WTC11 (cell line): ENCODE data around the gene SHROOM1. TPM values are rescaled to one million over a fixed set of nuclear protein-coding genes. Genes with fewer than 3 reads are reported as not detected.

ENCODE experiments used
- ATAC-seq: fragments of 200-7000 bp; cut with Tn5 transposase; 2 replicates; pipeline ENCODE4 v1.10.0; 2021; ENCODE audit warnings: mild to moderate bottlenecking, moderate library complexity
- CTCF ChIA-PET: fragments of 300-600 bp; sonication (Branson Sonifier 250); formaldehyde crosslinking; loops from one replicate; lab custom pipeline; 2021; ENCODE audit warnings: antibody characterized with exemption; lab: Charles Lee
- POLR2A ChIA-PET: fragments of 350-600 bp; sonication (Branson Sonifier 250); formaldehyde crosslinking; loops from one replicate; lab custom pipeline; 2021; ENCODE audit warnings: antibody characterized with exemption; lab: Charles Lee
- DNase-seq: peaks from one replicate; pipeline ENCODE4 v3.0.0; 2021; ENCODE audit warnings: low spot score
- H3K27ac Mint-ChIP-seq: 2 replicates; pipeline ENCODE4 v1.8.0; 2021; ENCODE audit warnings: mixed read lengths
- H3K27me3 Mint-ChIP-seq: 2 replicates; pipeline ENCODE4 v1.8.0; 2021; ENCODE audit warnings: low read depth, mild to moderate bottlenecking, moderate library complexity, mixed read lengths
- H3K36me3 Mint-ChIP-seq: 2 replicates; pipeline ENCODE4 v1.8.0; 2021; ENCODE audit warnings: mixed read lengths
- H3K4me1 Mint-ChIP-seq: 2 replicates; pipeline ENCODE4 v1.8.0; 2022; ENCODE audit warnings: mixed read lengths
- H3K4me3 Mint-ChIP-seq: 2 replicates; pipeline ENCODE4 v1.8.0; 2021; ENCODE audit warnings: mild to moderate bottlenecking, moderate library complexity, mixed read lengths
- H3K9me3 Mint-ChIP-seq: 2 replicates; pipeline ENCODE4 v1.8.0; 2021; ENCODE audit warnings: mixed read lengths
- ARID4B ChIP-seq: sonication (generic); formaldehyde crosslinking; IDR thresholded peaks from 2 replicates; pipeline ENCODE4 v1.8.0; 2023; ENCODE audit warnings: missing genetic modification reagents, mild to moderate bottlenecking, borderline replicate concordance
- GABPB1 ChIP-seq: sonication (generic); formaldehyde crosslinking; IDR thresholded peaks from 2 replicates; pipeline ENCODE4 v1.8.1; 2023; ENCODE audit warnings: mild to moderate bottlenecking, missing genetic modification reagents
- SMAD4 ChIP-seq: sonication (generic); formaldehyde crosslinking; IDR thresholded peaks from 2 replicates; pipeline ENCODE4 v1.8.0; 2022; ENCODE audit warnings: mild to moderate bottlenecking, missing genetic modification reagents
- ZBTB21 ChIP-seq: sonication (generic); formaldehyde crosslinking; IDR thresholded peaks from 2 replicates; pipeline ENCODE4 v1.8.1; 2023; ENCODE audit warnings: mild to moderate bottlenecking, missing genetic modification reagents, borderline replicate concordance
- ZNF219 ChIP-seq: sonication (generic); formaldehyde crosslinking; IDR thresholded peaks from 2 replicates; pipeline ENCODE4 v1.8.0; 2023; ENCODE audit warnings: missing genetic modification reagents, mild to moderate bottlenecking, borderline replicate concordance
- ZNF416 ChIP-seq: fragments of 250-450 bp; sonication (Bioruptor Pico); IDR thresholded peaks from 2 replicates; pipeline ENCODE4 v1.9.0; 2021; ENCODE audit warnings: mild to moderate bottlenecking, inconsistent platforms
- total RNA-seq: library from RNA; stranded (reverse); gene quantifications from 3 replicates; pipeline ENCODE4 v1.2.3, GENCODE V29; 2021
- TF ChIP-seq, protein P1 (sequence below): sonication (generic); formaldehyde crosslinking; IDR thresholded peaks from 2 replicates; pipeline ENCODE4 v1.8.0; 2023; ENCODE audit warnings: missing genetic modification reagents
- TF ChIP-seq, protein P2 (sequence below): sonication (generic); formaldehyde crosslinking; IDR thresholded peaks from 2 replicates; pipeline ENCODE4 v1.8.0; 2022; ENCODE audit warnings: mild to moderate bottlenecking, missing genetic modification reagents
- TF ChIP-seq, protein P3 (sequence below): sonication (generic); formaldehyde crosslinking; IDR thresholded peaks from 2 replicates; pipeline ENCODE4 v1.8.0; 2022; ENCODE audit warnings: missing genetic modification reagents
- TF ChIP-seq, protein P4 (sequence below): fragments of 250-450 bp; sonication (Bioruptor Pico); IDR thresholded peaks from 2 replicates; pipeline ENCODE4 v2.1.2; 2022; ENCODE audit warnings: mild to moderate bottlenecking, moderate library complexity
- TF ChIP-seq, protein P5 (sequence below): sonication (generic); formaldehyde crosslinking; IDR thresholded peaks from 2 replicates; pipeline ENCODE4 v1.8.1; 2023; ENCODE audit warnings: mild to moderate bottlenecking, missing genetic modification reagents, moderate library complexity
- TF ChIP-seq, protein P6 (sequence below): sonication (generic); formaldehyde crosslinking; IDR thresholded peaks from 2 replicates; pipeline ENCODE4 v1.8.1; 2022; ENCODE audit warnings: missing genetic modification reagents, borderline replicate concordance

Gene SHROOM1
- total RNA-seq, 1 experiment from 2014 or later, result 8.1 TPM

DNA sequence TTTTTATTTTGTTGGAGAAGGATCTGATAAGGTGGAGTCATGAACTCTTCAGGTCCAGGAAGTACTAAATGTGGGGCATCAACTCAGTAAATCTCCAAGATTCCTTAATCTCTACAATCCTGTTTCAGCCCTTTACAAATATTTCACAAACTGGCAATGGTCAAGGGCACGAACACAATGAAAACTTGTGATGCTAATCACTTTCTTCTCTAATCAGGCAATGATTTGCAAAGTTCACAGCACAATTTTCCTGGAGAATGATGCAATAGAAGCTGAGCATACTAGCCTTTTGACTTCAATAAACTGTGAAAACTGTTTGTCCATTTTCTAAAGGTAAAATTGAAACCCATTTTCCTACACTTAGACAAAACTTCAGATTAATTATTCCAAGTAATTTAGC lies 18.9 kb upstream of the SHROOM1 start:
- Mint-ChIP-seq H3K27me3 (no peaks in the 10 kb centered on the region), H3K36me3 (no peaks in the 10 kb centered on the region), H3K4me1 (peaks cover 3% of the 10 kb centered on the region)
- POLR2A ChIA-PET, result no interaction called here
- no peak for ATAC-seq
- peak; percentile 94 for TF ChIP-seq GABPB1
- TF ChIP-seq, protein P1, sequence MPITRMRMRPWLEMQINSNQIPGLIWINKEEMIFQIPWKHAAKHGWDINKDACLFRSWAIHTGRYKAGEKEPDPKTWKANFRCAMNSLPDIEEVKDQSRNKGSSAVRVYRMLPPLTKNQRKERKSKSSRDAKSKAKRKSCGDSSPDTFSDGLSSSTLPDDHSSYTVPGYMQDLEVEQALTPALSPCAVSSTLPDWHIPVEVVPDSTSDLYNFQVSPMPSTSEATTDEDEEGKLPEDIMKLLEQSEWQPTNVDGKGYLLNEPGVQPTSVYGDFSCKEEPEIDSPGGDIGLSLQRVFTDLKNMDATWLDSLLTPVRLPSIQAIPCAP, result no peak
- TF ChIP-seq, all 79 proteins: peak for 1
- Mint-ChIP-seq H3K27ac (no peak overlapping the region), H3K4me3 (no peak overlapping the region), H3K9me3 (no peaks in the 10 kb centered on the region)
- no peak for DNase-seq
- CTCF ChIA-PET, result no interaction called here

DNA sequence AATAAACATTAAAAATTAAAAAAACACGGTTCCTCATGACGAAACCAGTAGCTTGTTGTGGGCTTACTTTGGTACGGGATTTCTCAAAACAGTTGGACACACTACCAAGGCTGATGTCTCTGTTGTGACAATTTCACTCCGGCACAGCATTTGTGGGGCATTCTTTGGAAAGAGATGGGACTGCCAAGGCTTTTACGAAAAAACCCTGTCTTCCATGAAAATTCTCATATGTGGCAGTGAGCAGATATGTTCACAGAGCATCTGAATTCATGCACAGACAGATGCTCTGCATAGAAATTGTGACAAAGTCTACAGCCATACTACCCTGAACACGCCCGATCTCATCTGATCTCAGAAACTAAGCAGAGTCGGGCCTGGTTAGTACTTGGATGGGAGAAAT lies 17.8 kb upstream of the SHROOM1 start:
- Mint-ChIP-seq H3K9me3 (no peaks in the 10 kb centered on the region), H3K36me3 (no peaks in the 10 kb centered on the region), H3K4me1 (no peaks in the 10 kb centered on the region), H3K27me3 (no peaks in the 10 kb centered on the region), H3K4me3 (no peak overlapping the region), H3K27ac (no peak overlapping the region)
- CTCF ChIA-PET, result no interaction called here
- no peak for DNase-seq
- TF ChIP-seq, protein P2, sequence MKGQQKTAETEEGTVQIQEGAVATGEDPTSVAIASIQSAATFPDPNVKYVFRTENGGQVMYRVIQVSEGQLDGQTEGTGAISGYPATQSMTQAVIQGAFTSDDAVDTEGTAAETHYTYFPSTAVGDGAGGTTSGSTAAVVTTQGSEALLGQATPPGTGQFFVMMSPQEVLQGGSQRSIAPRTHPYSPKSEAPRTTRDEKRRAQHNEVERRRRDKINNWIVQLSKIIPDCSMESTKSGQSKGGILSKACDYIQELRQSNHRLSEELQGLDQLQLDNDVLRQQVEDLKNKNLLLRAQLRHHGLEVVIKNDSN (CRISPR knock-in tag), result no peak
- TF ChIP-seq ARID4B (CRISPR knock-in tag) (no peak), ZNF416 (CRISPR knock-in tag) (no peak), SMAD4 (CRISPR knock-in tag) (no peak), ZBTB21 (CRISPR knock-in tag) (no peak), ZNF219 (CRISPR knock-in tag) (no peak)
- TF ChIP-seq, protein P3, sequence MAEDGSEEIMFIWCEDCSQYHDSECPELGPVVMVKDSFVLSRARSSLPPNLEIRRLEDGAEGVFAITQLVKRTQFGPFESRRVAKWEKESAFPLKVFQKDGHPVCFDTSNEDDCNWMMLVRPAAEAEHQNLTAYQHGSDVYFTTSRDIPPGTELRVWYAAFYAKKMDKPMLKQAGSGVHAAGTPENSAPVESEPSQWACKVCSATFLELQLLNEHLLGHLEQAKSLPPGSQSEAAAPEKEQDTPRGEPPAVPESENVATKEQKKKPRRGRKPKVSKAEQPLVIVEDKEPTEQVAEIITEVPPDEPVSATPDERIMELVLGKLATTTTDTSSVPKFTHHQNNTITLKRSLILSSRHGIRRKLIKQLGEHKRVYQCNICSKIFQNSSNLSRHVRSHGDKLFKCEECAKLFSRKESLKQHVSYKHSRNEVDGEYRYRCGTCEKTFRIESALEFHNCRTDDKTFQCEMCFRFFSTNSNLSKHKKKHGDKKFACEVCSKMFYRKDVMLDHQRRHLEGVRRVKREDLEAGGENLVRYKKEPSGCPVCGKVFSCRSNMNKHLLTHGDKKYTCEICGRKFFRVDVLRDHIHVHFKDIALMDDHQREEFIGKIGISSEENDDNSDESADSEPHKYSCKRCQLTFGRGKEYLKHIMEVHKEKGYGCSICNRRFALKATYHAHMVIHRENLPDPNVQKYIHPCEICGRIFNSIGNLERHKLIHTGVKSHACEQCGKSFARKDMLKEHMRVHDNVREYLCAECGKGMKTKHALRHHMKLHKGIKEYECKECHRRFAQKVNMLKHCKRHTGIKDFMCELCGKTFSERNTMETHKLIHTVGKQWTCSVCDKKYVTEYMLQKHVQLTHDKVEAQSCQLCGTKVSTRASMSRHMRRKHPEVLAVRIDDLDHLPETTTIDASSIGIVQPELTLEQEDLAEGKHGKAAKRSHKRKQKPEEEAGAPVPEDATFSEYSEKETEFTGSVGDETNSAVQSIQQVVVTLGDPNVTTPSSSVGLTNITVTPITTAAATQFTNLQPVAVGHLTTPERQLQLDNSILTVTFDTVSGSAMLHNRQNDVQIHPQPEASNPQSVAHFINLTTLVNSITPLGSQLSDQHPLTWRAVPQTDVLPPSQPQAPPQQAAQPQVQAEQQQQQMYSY (CRISPR knock-in tag), result no peak
- TF ChIP-seq, protein P4, sequence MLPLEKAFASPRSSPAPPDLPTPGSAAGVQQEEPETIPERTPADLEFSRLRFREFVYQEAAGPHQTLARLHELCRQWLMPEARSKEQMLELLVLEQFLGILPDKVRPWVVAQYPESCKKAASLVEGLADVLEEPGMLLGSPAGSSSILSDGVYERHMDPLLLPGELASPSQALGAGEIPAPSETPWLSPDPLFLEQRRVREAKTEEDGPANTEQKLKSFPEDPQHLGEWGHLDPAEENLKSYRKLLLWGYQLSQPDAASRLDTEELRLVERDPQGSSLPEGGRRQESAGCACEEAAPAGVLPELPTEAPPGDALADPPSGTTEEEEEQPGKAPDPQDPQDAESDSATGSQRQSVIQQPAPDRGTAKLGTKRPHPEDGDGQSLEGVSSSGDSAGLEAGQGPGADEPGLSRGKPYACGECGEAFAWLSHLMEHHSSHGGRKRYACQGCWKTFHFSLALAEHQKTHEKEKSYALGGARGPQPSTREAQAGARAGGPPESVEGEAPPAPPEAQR, result no peak
- TF ChIP-seq, protein P5, sequence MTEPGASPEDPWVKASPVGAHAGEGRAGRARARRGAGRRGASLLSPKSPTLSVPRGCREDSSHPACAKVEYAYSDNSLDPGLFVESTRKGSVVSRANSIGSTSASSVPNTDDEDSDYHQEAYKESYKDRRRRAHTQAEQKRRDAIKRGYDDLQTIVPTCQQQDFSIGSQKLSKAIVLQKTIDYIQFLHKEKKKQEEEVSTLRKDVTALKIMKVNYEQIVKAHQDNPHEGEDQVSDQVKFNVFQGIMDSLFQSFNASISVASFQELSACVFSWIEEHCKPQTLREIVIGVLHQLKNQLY, result no peak
- TF ChIP-seq, protein P6, sequence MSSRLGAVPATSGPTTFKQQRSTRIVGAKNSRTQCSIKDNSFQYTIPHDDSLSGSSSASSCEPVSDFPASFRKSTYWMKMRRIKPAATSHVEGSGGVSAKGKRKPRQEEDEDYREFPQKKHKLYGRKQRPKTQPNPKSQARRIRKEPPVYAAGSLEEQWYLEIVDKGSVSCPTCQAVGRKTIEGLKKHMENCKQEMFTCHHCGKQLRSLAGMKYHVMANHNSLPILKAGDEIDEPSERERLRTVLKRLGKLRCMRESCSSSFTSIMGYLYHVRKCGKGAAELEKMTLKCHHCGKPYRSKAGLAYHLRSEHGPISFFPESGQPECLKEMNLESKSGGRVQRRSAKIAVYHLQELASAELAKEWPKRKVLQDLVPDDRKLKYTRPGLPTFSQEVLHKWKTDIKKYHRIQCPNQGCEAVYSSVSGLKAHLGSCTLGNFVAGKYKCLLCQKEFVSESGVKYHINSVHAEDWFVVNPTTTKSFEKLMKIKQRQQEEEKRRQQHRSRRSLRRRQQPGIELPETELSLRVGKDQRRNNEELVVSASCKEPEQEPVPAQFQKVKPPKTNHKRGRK (CRISPR knock-in tag), result no peak
- POLR2A ChIA-PET, result no interaction called here
- ATAC-seq, result no peak
